ENCODE results near the gene FIS1. TPM values are rescaled to one million over a fixed set of nuclear protein-coding genes. Genes with fewer than 3 reads are reported as not detected.
"Not testable (repeated sequence)": the region's sequence is repeated elsewhere in the genome, so short reads cannot be mapped to it uniquely, and the experiment has no call there.

The FIS1 gene
- polyA plus RNA-seq, 1 donor (not counting 4 experiments of a cell fraction or from before 2014, with no cell fraction given): 202 TPM

DNA sequence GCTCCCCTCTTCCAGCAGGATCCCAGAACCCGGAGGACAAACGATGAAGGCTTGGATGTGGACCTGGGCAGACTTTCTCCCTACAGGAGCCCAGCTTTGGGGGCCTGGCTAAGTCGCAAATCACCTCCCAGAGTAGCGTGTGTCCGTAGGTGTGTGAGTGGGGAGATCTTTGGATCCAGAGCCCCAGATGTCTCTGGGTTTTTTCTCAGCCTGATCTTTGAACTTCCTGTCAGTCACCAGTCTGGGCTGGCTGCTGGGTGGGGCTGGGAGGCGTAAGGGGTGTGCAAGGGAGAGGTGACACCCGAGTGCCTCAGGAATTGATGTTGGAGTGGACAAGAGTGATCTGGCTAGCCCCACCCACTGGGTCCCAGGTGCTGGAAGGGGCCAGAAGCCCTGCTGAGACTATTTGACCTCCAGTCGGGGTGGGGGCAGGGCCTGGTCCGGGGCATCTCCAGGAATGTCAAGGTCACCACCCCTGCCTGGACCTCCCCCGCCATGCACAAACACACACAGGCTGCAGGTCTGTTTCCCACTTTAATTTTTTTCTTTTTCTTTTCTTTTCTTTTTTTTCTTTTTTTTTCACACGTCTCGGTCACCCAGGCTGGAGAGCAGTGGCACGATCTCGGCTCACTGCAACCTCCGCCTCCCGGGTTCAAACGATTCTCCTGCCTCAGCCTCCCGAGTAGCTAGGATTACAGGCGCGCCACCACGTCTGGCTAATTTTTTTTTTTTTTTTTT, 43.9 kb downstream of the FIS1 start, which contains the start of gene MOGAT3:
Gene MOGAT3 (minus strand): TSS at position 175 of the 738 bp plus-strand sequence. CDS start 182 bp downstream, outside the sequence.
- Histone ChIP-seq H2AFZ (ENCODE audit: control insufficient read depth, low read length) (no peak within 1 kb of the TSS), H3K9me1 (ENCODE audit: control insufficient read depth, extremely low read depth, insufficient read depth, low read length) (no peaks in the 10 kb centered on the region), H3K4me2 (ENCODE audit: control insufficient read depth, extremely low read depth, insufficient read depth, low read depth, low read length) (peak within 1 kb of the TSS; percentile 27), H3K4me3 (ENCODE audit: control insufficient read depth in 2 of 3, extremely low read depth in 1 of 3, insufficient read depth in 2 of 3, low read depth in 1 of 3, low read length in 3 of 3) (peak within 1 kb of the TSS in 1 of 3 experiments; percentile 37), H3K36me3 (ENCODE audit: control insufficient read depth in 2 of 2, extremely low read depth in 1 of 2, insufficient read depth in 2 of 2, low read length in 2 of 2) (peaks cover 0 to 2% of the 10 kb centered on the region in 2 experiments), H3K79me2 (ENCODE audit: control insufficient read depth, insufficient read depth, low read length) (no peaks in the 10 kb centered on the region), H3K4me1 (ENCODE audit: control insufficient read depth, extremely low read depth, insufficient read depth, low read length) (no peaks in the 10 kb centered on the region), H3K27me3 (ENCODE audit: control insufficient read depth, extremely low read depth, insufficient read depth, low read length) (peaks cover 31% of the 10 kb centered on the region), H4K20me1 (ENCODE audit: control insufficient read depth, extremely low read depth, insufficient read depth, low read length) (no peaks in the 10 kb centered on the region), H3K9me3 (ENCODE audit: control insufficient read depth, low read depth, low read length) (no peaks in the 10 kb centered on the region), H3K9ac (ENCODE audit: control insufficient read depth, extremely low read depth, insufficient read depth, low read length) (no peak within 1 kb of the TSS), H3K27ac (ENCODE audit: control insufficient read depth, insufficient read depth, low read length) (no peak within 1 kb of the TSS)
- FAIRE-seq (no peak), DNase-seq (ENCODE audit: low read depth, low spot score) (no peak)
- TF ChIP-seq EZH2 (IDR thresholded peaks at IDR 0.05; ENCODE audit: low read length): no peak
- TF ChIP-seq, protein P1, sequence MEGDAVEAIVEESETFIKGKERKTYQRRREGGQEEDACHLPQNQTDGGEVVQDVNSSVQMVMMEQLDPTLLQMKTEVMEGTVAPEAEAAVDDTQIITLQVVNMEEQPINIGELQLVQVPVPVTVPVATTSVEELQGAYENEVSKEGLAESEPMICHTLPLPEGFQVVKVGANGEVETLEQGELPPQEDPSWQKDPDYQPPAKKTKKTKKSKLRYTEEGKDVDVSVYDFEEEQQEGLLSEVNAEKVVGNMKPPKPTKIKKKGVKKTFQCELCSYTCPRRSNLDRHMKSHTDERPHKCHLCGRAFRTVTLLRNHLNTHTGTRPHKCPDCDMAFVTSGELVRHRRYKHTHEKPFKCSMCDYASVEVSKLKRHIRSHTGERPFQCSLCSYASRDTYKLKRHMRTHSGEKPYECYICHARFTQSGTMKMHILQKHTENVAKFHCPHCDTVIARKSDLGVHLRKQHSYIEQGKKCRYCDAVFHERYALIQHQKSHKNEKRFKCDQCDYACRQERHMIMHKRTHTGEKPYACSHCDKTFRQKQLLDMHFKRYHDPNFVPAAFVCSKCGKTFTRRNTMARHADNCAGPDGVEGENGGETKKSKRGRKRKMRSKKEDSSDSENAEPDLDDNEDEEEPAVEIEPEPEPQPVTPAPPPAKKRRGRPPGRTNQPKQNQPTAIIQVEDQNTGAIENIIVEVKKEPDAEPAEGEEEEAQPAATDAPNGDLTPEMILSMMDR (optimal IDR thresholded peaks at IDR 0.05 in 1 of 3, IDR thresholded peaks at IDR 0.05 in 1 of 3, conservative IDR thresholded peaks at IDR 0.05 in 1 of 3; ENCODE audit: extremely low read depth in 1 of 3, insufficient read depth in 2 of 3, low read length in 3 of 3): no peak
- dilution Hi-C loops (cut with MboI; ENCODE audit: extremely low pct_ligation_motif_present, low sequenced_read_pairs): no loop called here

DNA sequence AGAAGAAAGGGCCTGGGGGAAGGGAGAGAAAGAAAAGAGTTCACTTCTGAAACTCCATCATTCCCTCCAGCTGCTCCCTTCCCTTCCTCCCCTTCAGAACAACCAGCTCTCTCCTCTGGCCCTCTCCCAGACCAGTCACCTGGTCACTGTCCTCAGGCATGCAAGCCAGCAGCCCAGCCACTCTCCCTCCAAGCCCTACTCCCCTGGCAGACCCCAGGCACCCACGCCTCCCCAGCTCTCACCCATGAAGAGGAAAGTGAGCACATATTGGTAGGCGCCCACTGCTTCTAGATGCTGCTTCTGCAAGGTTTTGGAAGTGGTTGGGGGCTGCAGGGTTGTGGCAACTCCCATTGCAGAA, 44.4 kb downstream of the FIS1 start:
- Histone ChIP-seq H3K4me3 (ENCODE audit: control insufficient read depth in 2 of 3, extremely low read depth in 1 of 3, insufficient read depth in 2 of 3, low read depth in 1 of 3, low read length in 3 of 3) (no peak overlapping the region), H3K36me3 (ENCODE audit: control insufficient read depth in 2 of 2, extremely low read depth in 1 of 2, insufficient read depth in 2 of 2, low read length in 2 of 2) (no peaks in the 10 kb centered on the region), H3K4me1 (ENCODE audit: control insufficient read depth, extremely low read depth, insufficient read depth, low read length) (no peaks in the 10 kb centered on the region), H4K20me1 (ENCODE audit: control insufficient read depth, extremely low read depth, insufficient read depth, low read length) (no peaks in the 10 kb centered on the region), H3K9me1 (ENCODE audit: control insufficient read depth, extremely low read depth, insufficient read depth, low read length) (no peaks in the 10 kb centered on the region), H3K27ac (ENCODE audit: control insufficient read depth, insufficient read depth, low read length) (no peak overlapping the region), H3K9ac (ENCODE audit: control insufficient read depth, extremely low read depth, insufficient read depth, low read length) (no peak overlapping the region), H2AFZ (ENCODE audit: control insufficient read depth, low read length) (no peak overlapping the region), H3K9me3 (ENCODE audit: control insufficient read depth, low read depth, low read length) (no peaks in the 10 kb centered on the region), H3K27me3 (ENCODE audit: control insufficient read depth, extremely low read depth, insufficient read depth, low read length) (peaks cover 31% of the 10 kb centered on the region), H3K4me2 (ENCODE audit: control insufficient read depth, extremely low read depth, insufficient read depth, low read depth, low read length) (no peak overlapping the region), H3K79me2 (ENCODE audit: control insufficient read depth, insufficient read depth, low read length) (no peaks in the 10 kb centered on the region)
- FAIRE-seq: no peak
- dilution Hi-C loops (cut with MboI; ENCODE audit: extremely low pct_ligation_motif_present, low sequenced_read_pairs): no loop called here
- DNase-seq (ENCODE audit: low read depth, low spot score): no peak
- TF ChIP-seq, protein P1 (optimal IDR thresholded peaks at IDR 0.05 in 1 of 3, IDR thresholded peaks at IDR 0.05 in 1 of 3, conservative IDR thresholded peaks at IDR 0.05 in 1 of 3; ENCODE audit: extremely low read depth in 1 of 3, insufficient read depth in 2 of 3, low read length in 3 of 3): no peak
- TF ChIP-seq EZH2 (IDR thresholded peaks at IDR 0.05; ENCODE audit: low read length): no peak

DNA sequence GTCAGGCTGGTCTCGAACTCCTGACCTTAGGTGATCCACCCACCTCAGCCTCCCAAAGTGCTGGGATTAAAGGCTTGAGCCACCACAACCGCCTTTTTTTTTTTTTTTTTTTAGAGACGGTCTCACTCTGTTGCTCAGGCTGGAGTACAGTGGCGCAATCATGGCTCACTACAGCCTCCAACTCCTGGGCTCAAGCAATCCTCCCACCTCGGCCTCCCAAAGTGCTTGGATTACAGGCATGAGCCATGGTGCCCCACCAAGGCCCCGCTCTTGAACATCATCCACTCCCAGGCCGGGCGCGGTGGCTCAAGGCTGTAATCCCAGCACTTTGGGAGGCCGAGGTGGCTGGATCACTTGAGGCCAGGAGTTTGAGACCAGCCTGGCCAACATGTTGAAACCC, 45.4 kb downstream of the FIS1 start:
- DNase-seq (ENCODE audit: low read depth, low spot score); FAIRE-seq; H3K9ac ChIP-seq (ENCODE audit: control insufficient read depth, extremely low read depth, insufficient read depth, low read length); H2AFZ ChIP-seq (ENCODE audit: control insufficient read depth, low read length); H3K4me1 ChIP-seq (ENCODE audit: control insufficient read depth, extremely low read depth, insufficient read depth, low read length); H3K36me3 ChIP-seq (ENCODE audit: control insufficient read depth in 2 of 2, extremely low read depth in 1 of 2, insufficient read depth in 2 of 2, low read length in 2 of 2); H3K27ac ChIP-seq (ENCODE audit: control insufficient read depth, insufficient read depth, low read length); H3K9me3 ChIP-seq (ENCODE audit: control insufficient read depth, low read depth, low read length); H4K20me1 ChIP-seq (ENCODE audit: control insufficient read depth, extremely low read depth, insufficient read depth, low read length); H3K4me3 ChIP-seq (ENCODE audit: control insufficient read depth in 2 of 3, extremely low read depth in 1 of 3, insufficient read depth in 2 of 3, low read depth in 1 of 3, low read length in 3 of 3); H3K9me1 ChIP-seq (ENCODE audit: control insufficient read depth, extremely low read depth, insufficient read depth, low read length); dilution Hi-C loops (cut with MboI; ENCODE audit: extremely low pct_ligation_motif_present, low sequenced_read_pairs); H3K4me2 ChIP-seq (ENCODE audit: control insufficient read depth, extremely low read depth, insufficient read depth, low read depth, low read length); H3K79me2 ChIP-seq (ENCODE audit: control insufficient read depth, insufficient read depth, low read length): not testable (repeated sequence)
- H3K27me3 ChIP-seq (ENCODE audit: control insufficient read depth, extremely low read depth, insufficient read depth, low read length): peaks cover 31% of the 10 kb centered on the region
